Measurements from ENCODE around the gene FRY.

DNA sequence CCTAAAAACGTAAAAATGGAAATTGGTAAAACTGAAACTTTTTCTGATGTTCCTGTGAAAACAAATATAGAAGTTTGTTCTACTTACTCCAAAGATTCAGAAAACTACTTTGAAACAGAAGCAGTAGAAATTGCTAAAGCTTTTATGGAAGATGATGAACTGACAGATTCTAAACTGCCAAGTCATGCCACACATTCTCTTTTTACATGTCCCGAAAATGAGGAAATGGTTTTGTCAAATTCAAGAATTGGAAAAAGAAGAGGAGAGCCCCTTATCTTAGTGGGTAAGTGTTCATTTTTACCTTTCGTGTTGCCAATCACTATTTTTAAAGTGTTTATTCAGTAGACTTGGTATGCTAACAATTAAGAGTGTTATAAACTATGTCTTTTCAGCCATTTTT lies 309.3 kb downstream of the FRY start:
- no peak for TF ChIP-seq ZBTB20 (CRISPR knock-in tag; IDR thresholded peaks at IDR 0.05; ENCODE audit: borderline replicate concordance, low read depth)
- no peak for TF ChIP-seq SIN3B (IDR thresholded peaks at IDR 0.05; ENCODE audit: low read length)
- TF ChIP-seq, protein P1, sequence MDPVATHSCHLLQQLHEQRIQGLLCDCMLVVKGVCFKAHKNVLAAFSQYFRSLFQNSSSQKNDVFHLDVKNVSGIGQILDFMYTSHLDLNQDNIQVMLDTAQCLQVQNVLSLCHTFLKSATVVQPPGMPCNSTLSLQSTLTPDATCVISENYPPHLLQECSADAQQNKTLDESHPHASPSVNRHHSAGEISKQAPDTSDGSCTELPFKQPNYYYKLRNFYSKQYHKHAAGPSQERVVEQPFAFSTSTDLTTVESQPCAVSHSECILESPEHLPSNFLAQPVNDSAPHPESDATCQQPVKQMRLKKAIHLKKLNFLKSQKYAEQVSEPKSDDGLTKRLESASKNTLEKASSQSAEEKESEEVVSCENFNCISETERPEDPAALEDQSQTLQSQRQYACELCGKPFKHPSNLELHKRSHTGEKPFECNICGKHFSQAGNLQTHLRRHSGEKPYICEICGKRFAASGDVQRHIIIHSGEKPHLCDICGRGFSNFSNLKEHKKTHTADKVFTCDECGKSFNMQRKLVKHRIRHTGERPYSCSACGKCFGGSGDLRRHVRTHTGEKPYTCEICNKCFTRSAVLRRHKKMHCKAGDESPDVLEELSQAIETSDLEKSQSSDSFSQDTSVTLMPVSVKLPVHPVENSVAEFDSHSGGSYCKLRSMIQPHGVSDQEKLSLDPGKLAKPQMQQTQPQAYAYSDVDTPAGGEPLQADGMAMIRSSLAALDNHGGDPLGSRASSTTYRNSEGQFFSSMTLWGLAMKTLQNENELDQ (CRISPR knock-in tag; IDR thresholded peaks at IDR 0.05; ENCODE audit: borderline replicate concordance) = no peak
- TF ChIP-seq FOXJ3 (CRISPR knock-in tag; IDR thresholded peaks at IDR 0.05; ENCODE audit: borderline replicate concordance) = no peak
- TF ChIP-seq SCMH1 (CRISPR knock-in tag; IDR thresholded peaks at IDR 0.05; ENCODE audit: borderline replicate concordance) = no peak

Data from HepG2 (cell line).